Mucosa of descending colon (tissue), 3 donors: ENCODE results near the gene CLCN2. TPM values are rescaled to one million over a fixed set of nuclear protein-coding genes. Genes with fewer than 3 reads are reported as not detected.

Experiments
- ATAC-seq: fragments of 200-7000 bp; cut with Tn5 transposase; one replicate; pipeline ENCODE4 v1.9.1; 2020; ENCODE audit warnings: mild to moderate bottlenecking, moderate library complexity
- DNase-seq, 3 donors: peaks; one replicate each; pipeline ENCODE4 v3.0.0-alpha.2; 2020
- H3K36me3 ChIP-seq: fragments of 200-600 bp; one replicate; pipeline ENCODE4 v1.8.0; 2021; ENCODE audit warnings: low read depth, mild to moderate bottlenecking
- H3K4me1 ChIP-seq: fragments of 200-600 bp; one replicate; pipeline ENCODE4 v1.8.0; 2021; ENCODE audit warnings: low read depth, mild to moderate bottlenecking
- H3K4me3 ChIP-seq: fragments of 200-600 bp; one replicate; pipeline ENCODE4 v1.8.0; 2021; ENCODE audit warnings: mild to moderate bottlenecking
- H3K9me3 ChIP-seq: fragments of 200-600 bp; one replicate; pipeline ENCODE4 v1.8.0; 2021; ENCODE audit warnings: mild to moderate bottlenecking
- intact Hi-C, 2 donors: fragments of 100-400 bp; cut with DNase I in 1 of 2; cut with micrococcal nuclease in 1 of 2; formaldehyde crosslinking; loops; one replicate each; pipeline versions ENCODE4 v1.11.0 to v1.11.1; 2022; cut with DNase I, micrococcal nuclease
- total RNA-seq, 3 donors: library from RNA; stranded (reverse); fragmentation: NEBNext Ultra II Directional in 2 of 3; extraction: Animal tissue kit (Norgen Biotek cat#: 25700) in 2 of 3; gene quantifications; one replicate each; pipeline versions ENCODE4 v1.2.1 to v1.2.4, GENCODE V29; 2021 to 2023
- TF ChIP-seq, protein P1 (sequence below): fragments of 200-600 bp; IDR thresholded peaks from one replicate; pipeline ENCODE4 v1.8.0; 2022; ENCODE audit warnings: antibody characterized with exemption, mild to moderate bottlenecking
- donor health status: DM: no; HTN: no; CAD: no; lungs with moderate emphysema.
- donor health status: DM: no; HTN: no; CAD: no.
- donor health status: DM: no; HTN: yes; CAD: no.

CLCN2 gene
- total RNA-seq, 3 donors from 2014 or later, result 31.1 to 105 (median 72.0) TPM

DNA sequence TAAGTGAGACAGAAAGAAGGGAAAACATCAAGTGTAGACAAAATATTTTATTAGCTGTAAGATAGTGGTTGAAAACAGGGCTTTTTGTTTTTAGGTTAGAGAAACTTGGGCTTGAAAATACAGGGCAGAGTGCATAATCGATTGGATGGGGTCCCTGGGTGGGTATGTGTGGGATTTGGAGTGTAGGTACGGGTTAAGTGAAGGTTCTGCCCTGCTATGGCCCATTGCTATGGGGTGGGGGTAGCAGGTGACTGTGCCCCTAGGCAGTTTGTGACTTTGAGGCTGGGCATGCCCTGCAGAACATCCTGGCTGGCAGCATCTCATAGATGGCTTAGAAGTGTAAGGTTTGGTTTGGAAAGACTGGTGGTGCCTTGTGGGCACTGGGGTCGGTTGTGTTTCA lies 27.7 kb downstream of the CLCN2 start:
- H3K4me1 ChIP-seq, result peaks cover 17% of the 10 kb centered on the region
- intact Hi-C loops, result no loop called here
- no peak overlapping the region for H3K4me3 ChIP-seq
- peaks cover 30% of the 10 kb centered on the region for H3K36me3 ChIP-seq
- ATAC-seq, result no peak
- TF ChIP-seq, protein P1, sequence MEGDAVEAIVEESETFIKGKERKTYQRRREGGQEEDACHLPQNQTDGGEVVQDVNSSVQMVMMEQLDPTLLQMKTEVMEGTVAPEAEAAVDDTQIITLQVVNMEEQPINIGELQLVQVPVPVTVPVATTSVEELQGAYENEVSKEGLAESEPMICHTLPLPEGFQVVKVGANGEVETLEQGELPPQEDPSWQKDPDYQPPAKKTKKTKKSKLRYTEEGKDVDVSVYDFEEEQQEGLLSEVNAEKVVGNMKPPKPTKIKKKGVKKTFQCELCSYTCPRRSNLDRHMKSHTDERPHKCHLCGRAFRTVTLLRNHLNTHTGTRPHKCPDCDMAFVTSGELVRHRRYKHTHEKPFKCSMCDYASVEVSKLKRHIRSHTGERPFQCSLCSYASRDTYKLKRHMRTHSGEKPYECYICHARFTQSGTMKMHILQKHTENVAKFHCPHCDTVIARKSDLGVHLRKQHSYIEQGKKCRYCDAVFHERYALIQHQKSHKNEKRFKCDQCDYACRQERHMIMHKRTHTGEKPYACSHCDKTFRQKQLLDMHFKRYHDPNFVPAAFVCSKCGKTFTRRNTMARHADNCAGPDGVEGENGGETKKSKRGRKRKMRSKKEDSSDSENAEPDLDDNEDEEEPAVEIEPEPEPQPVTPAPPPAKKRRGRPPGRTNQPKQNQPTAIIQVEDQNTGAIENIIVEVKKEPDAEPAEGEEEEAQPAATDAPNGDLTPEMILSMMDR, result no peak
- no peaks in the 10 kb centered on the region for H3K9me3 ChIP-seq
- DNase-seq, result peak in 2 of 3 donors; percentile 11 to 17

DNA sequence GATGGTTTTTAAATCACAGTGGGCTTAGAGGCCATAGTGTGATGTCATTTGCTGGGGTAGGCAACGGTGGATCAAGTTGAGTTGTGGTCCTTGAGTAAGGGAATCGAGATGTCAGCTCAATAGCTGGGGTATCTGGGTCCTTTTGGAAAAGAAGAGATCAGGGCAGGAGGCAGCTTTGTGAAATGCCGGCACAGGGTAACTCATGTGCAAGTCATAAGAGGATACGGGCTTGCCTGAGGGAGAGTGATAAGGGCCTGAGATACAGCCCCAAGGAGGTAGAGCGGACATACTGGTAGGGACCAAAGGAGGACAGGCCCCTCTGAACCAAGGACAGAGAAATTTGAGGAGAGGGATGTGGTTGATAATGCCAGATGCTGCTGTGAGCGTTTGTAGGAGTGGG lies 28.2 kb downstream of the CLCN2 start:
- intact Hi-C loops, result no loop called here

DNA sequence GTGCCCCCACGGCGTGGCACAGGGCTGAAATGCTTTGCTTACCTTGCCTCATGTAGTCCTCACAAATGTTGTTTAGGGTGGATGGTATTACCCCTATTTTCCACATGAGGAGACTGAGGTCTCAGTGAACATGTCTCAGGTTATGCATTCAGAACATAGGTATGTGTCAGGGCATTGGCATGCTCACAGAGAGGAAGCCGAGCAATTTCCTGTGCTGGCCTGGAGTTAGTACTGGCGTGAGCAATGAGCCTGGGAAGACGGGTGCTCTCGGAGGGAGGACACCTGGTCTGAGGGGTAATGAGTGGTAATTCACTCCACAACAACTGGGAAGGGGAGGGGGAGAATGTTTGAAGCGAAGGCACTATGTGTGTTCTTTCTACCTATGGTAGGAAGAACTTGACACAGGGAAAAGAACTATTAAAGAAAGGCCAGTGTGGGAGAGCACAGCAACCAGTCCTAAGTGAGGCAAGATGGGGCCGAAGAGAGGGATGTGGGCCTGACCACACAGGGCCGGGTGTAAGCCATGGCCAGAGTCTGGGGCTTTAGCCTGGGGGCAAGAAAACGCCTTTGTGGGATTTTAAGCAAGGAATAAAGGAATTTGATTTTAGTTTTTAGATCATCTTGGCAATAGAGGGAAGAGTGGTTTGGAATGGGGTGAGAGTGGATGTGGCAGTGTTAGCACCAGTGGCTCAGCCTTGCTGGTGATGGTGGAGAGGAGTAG lies 28.9 kb downstream of the CLCN2 start:
- Histone ChIP-seq H3K4me1 (peaks cover 11% of the 10 kb centered on the region), H3K4me3 (no peak overlapping the region), H3K9me3 (no peaks in the 10 kb centered on the region), H3K36me3 (peaks cover 42% of the 10 kb centered on the region)
- DNase-seq (peak in 2 of 3 donors; percentile 8 to 14), ATAC-seq (no peak)
- TF ChIP-seq, protein P1, result no peak
- intact Hi-C loops, result no loop called here

More for the DNA sequence above, 28.2 kb downstream of the CLCN2 start:
- DNase-seq (peak in 2 of 3 donors; percentile 0 to 10), ATAC-seq (no peak)
- TF ChIP-seq, protein P1, result no peak
- Histone ChIP-seq H3K4me3 (no peak overlapping the region), H3K4me1 (peaks cover 17% of the 10 kb centered on the region), H3K36me3 (peaks cover 35% of the 10 kb centered on the region), H3K9me3 (no peaks in the 10 kb centered on the region)

DNA sequence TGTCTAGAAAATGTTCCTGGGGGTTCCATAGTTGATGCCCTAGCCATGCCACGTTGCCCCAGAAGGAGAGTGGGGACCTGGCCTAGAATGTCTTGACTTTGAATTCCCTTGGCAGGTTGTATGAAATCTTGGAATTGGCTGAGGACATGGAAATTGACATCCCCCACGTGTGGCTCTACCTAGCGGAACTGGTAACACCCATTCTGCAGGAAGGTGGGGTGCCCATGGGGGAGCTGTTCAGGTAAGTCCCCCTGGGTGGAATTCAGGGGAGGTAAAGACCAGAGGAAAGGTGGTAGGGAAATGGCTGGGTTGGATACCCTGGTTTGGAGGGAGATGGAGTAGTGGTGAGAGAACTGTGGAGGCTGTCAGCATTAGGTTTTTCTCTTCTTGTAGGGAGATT lies 32.9 kb downstream of the CLCN2 start:
- H3K9me3 ChIP-seq, result no peaks in the 10 kb centered on the region
- intact Hi-C loops, result no loop called here
- TF ChIP-seq, protein P1, result no peak
- H3K4me1 ChIP-seq, result no peaks in the 10 kb centered on the region
- no peak for ATAC-seq
- H3K36me3 ChIP-seq, result peaks cover 67% of the 10 kb centered on the region
- no peak overlapping the region for H3K4me3 ChIP-seq
- no peak for DNase-seq

DNA sequence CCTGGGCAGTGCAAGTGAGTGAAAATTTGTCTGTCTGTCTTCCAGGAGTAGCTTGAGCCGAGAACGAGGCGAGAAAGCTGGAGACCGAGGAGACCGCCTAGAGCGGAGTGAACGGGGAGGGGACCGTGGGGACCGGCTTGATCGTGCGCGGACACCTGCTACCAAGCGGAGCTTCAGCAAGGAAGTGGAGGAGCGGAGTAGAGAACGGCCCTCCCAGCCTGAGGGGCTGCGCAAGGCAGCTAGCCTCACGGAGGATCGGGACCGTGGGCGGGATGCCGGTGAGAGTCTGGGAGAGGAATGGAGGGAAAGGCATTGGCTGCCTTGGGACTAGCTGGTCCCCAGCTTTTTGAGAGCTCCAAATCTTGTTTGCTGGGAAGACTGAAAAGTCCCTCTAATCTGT lies 34.2 kb downstream of the CLCN2 start:
- H3K9me3 ChIP-seq, result no peaks in the 10 kb centered on the region

More for the DNA sequence above, 34.2 kb downstream of the CLCN2 start:
- no peak for ATAC-seq
- Histone ChIP-seq H3K4me3 (no peak overlapping the region), H3K36me3 (peaks cover 79% of the 10 kb centered on the region), H3K4me1 (no peaks in the 10 kb centered on the region)
- DNase-seq, result no peak
- TF ChIP-seq, protein P1, result no peak
- intact Hi-C loops, result no loop called here
